Testis (tissue), 3 donors: ENCODE results near the gene SGSM1. TPM values are rescaled to one million over a fixed set of nuclear protein-coding genes. Genes with fewer than 3 reads are reported as not detected.

ENCODE experiments used
- DNase-seq: peaks from one replicate; pipeline ENCODE4 v3.0.0-alpha.2; 2019
- H3K27ac ChIP-seq, 2 donors: fragments of 200-600 bp; sonication (generic); one replicate each; pipeline ENCODE4 v1.5.1; 2019
- H3K27me3 ChIP-seq: fragments of 200-600 bp; sonication (generic); one replicate; pipeline ENCODE4 v1.5.1; 2019
- H3K36me3 ChIP-seq: fragments of 200-600 bp; sonication (generic); one replicate; pipeline ENCODE4 v1.5.1; 2017; ENCODE audit warnings: low read depth; ENCODE audit errors: missing control alignments
- H3K4me1 ChIP-seq: fragments of 200-600 bp; sonication (generic); one replicate; pipeline ENCODE4 v1.5.1; 2019
- H3K4me3 ChIP-seq, 2 donors: fragments of 200-600 bp; sonication (generic); one replicate each; pipeline ENCODE4 v1.5.1; 2017 to 2019
- H3K9me3 ChIP-seq: fragments of 200-600 bp; sonication (generic); one replicate; pipeline ENCODE4 v1.5.1; 2017
- CTCF ChIP-seq, 3 experiments: fragments of 450-650 bp in 2 of 3; fragments of 200-600 bp in 1 of 3; sonication (generic) in 1 of 3; IDR thresholded peaks; one replicate each; pipeline ENCODE4 v1.5.1; 2016 to 2019; ENCODE audit warnings: antibody characterized with exemption in 3 of 3, mild to moderate bottlenecking in 2 of 3, moderate library complexity in 1 of 3
- POLR2A ChIP-seq: fragments of 450-650 bp; IDR thresholded peaks from one replicate; pipeline ENCODE4 v1.6.1; 2017; ENCODE audit warnings: antibody characterized with exemption, mild to moderate bottlenecking, moderate library complexity
- WGBS, 2 donors: methylation state at CpG; one replicate each; pipeline ENCODE4 v1.1.5; 2018; 5-methylcytosine and 5-hydroxymethylcytosine counted together
- intact Hi-C: fragments of 100-400 bp; cut with DNase I; formaldehyde crosslinking; loops from one replicate; pipeline ENCODE4 v1.15.1; 2023; ENCODE audit warnings: low total_unique reads
- polyA plus RNA-seq: library from polyadenylated mRNA; stranded (reverse); fragments of 350-450 nt; fragmentation: Illumina TruSeq; extraction: RNeasy Lipid Tissue Mini Kit (QIAGEN cat#74804); gene quantifications from one replicate; pipeline ENCODE4 v1.2.3, GENCODE V29; 2014; ENCODE audit warnings: low read depth, low replicate concordance; ENCODE audit not compliant: insufficient read depth
- total RNA-seq, 2 donors: library from RNA; depleted of rRNA; stranded (reverse); fragments of >200 nt; gene quantifications; one replicate each; pipeline ENCODE4 v1.2.3, GENCODE V29; 2016

Gene SGSM1
- total and polyA plus RNA-seq, 3 donors from 2014 or later, result 5.1 to 8.4 (median 7.9) TPM

GRCh38 chr22:24822471-24822870 lies 16.5 kb downstream of the SGSM1 start:
- H3K27ac ChIP-seq, result no peak overlapping the region
- no peaks in the 10 kb centered on the region for H3K9me3 ChIP-seq
- intact Hi-C loops, result no loop called here
- peaks cover 8% of the 10 kb centered on the region for H3K4me1 ChIP-seq
- H3K27me3 ChIP-seq, result no peaks in the 10 kb centered on the region
- WGBS, 2 donors, result 83 to 91% methylated on average over 2 of the region's 2 CpGs
- no peaks in the 10 kb centered on the region for H3K36me3 ChIP-seq
- no peak for TF ChIP-seq CTCF (IDR thresholded peaks at IDR 0.05)
- TF ChIP-seq POLR2A, result no peak
- no peak for DNase-seq
- H3K4me3 ChIP-seq, result no peak overlapping the region

GRCh38 chr22:24823787-24824186 lies 17.8 kb downstream of the SGSM1 start:
- WGBS, 2 donors, result 85 to 96% methylated on average over 9 of the region's 9 CpGs
- Histone ChIP-seq H3K27me3 (no peaks in the 10 kb centered on the region), H3K9me3 (no peaks in the 10 kb centered on the region), H3K4me3 (no peak overlapping the region), H3K36me3 (no peaks in the 10 kb centered on the region), H3K4me1 (peaks cover 8% of the 10 kb centered on the region), H3K27ac (no peak overlapping the region)
- DNase-seq, result no peak
- TF ChIP-seq CTCF (IDR thresholded peaks at IDR 0.05), result no peak
- no peak for TF ChIP-seq POLR2A
- intact Hi-C loops, result no loop called here

- intact Hi-C loops, result no loop called here
- no peaks in the 10 kb centered on the region for H3K27me3 ChIP-seq
- peaks cover 8% of the 10 kb centered on the region for H3K4me1 ChIP-seq
- no peak for DNase-seq
- H3K9me3 ChIP-seq, result no peaks in the 10 kb centered on the region
- no peaks in the 10 kb centered on the region for H3K36me3 ChIP-seq
- H3K4me3 ChIP-seq, result no peak overlapping the region
- TF ChIP-seq CTCF (IDR thresholded peaks at IDR 0.05) (no peak), POLR2A (no peak)
- 83 to 88% methylated on average over 3 of the region's 3 CpGs for WGBS, 2 donors
- no peak overlapping the region for H3K27ac ChIP-seq
Measured at GRCh38 chr22:24824250-24824649, 18.2 kb downstream of the SGSM1 start.

- intact Hi-C loops, result no loop called here
- Histone ChIP-seq H3K4me1 (peaks cover 6% of the 10 kb centered on the region), H3K27me3 (no peaks in the 10 kb centered on the region), H3K9me3 (no peaks in the 10 kb centered on the region), H3K36me3 (no peaks in the 10 kb centered on the region), H3K4me3 (no peak overlapping the region), H3K27ac (no peak overlapping the region)
- WGBS, 2 donors, result 83 to 89% methylated on average over 4 of the region's 4 CpGs
- DNase-seq, result no peak
- no peak for TF ChIP-seq POLR2A
- no peak for TF ChIP-seq CTCF (IDR thresholded peaks at IDR 0.05)
Measured at GRCh38 chr22:24824915-24825314, 18.9 kb downstream of the SGSM1 start.

GRCh38 chr22:24826710-24827285 lies 20.8 kb downstream of the SGSM1 start:
- 86 to 93% methylated on average over 7 of the region's 7 CpGs for WGBS, 2 donors
- TF ChIP-seq CTCF (IDR thresholded peaks at IDR 0.05), result no peak
- TF ChIP-seq POLR2A, result no peak
- DNase-seq, result no peak
- intact Hi-C loops, result no loop called here
- no peaks in the 10 kb centered on the region for H3K4me1 ChIP-seq
- no peak overlapping the region for H3K4me3 ChIP-seq
- no peaks in the 10 kb centered on the region for H3K36me3 ChIP-seq
- no peak overlapping the region for H3K27ac ChIP-seq
- no peaks in the 10 kb centered on the region for H3K9me3 ChIP-seq
- no peaks in the 10 kb centered on the region for H3K27me3 ChIP-seq
